GM12878 (cell line): ENCODE results near the gene ENOX1. TPM values are rescaled to one million over a fixed set of nuclear protein-coding genes. Genes with fewer than 3 reads are reported as not detected.

Experiments used
- ATAC-seq: fragments of 200-7000 bp; cut with Tn5 transposase; 3 replicates; pipeline ENCODE4 v1.9.1; 2020; ENCODE audit warnings: mild to moderate bottlenecking, moderate library complexity
- BruUV-seq: library from RNA; stranded (reverse); fragments of 400-500 nt; replicated peaks from 2 replicates; lab custom pipeline; 2021; lab: Mats Ljungman, UMichigan
- CTCF ChIA-PET: fragments of 300-600 bp; sonication (Branson Sonifier 250); formaldehyde crosslinking; extraction: SDS; loops from one replicate; lab custom pipeline; 2021; ENCODE audit warnings: inconsistent platforms; lab: Yijun Ruan, JAX
- POLR2A ChIA-PET: fragments of 350-600 bp; formaldehyde crosslinking; extraction: SDS; loops from one replicate; lab custom pipeline; 2021; ENCODE audit warnings: inconsistent platforms; lab: Charles Lee
- RAD21 ChIA-PET: fragments of 300-600 bp; sonication (Branson Sonifier 250); formaldehyde crosslinking; loops from one replicate; lab custom pipeline; 2023; ENCODE audit warnings: antibody characterized with exemption; ENCODE audit not compliant: unreplicated experiment; lab: Charles Lee
- SMC1A ChIA-PET: fragments of 300-600 bp; sonication (Branson Sonifier 250); formaldehyde crosslinking; loops from one replicate; lab custom pipeline; 2023; ENCODE audit not compliant: unreplicated experiment, uncharacterized antibody; lab: Charles Lee
- DNase-seq: peaks from one replicate; pipeline ENCODE4 v3.0.0-alpha.2; 2011; ENCODE audit warnings: low read depth, low spot score
- FAIRE-seq: peaks from 3 replicates; lab custom pipeline; 2011; peaks lifted over from hg19 to GRCh38; lab: Jason Lieb, UNC
- H2AFZ ChIP-seq: 2 replicates; pipeline ENCODE4 v1.6.0; 2011; ENCODE audit warnings: low read depth, low read length, control low read depth; ENCODE audit not compliant: control insufficient read depth
- H3K27ac ChIP-seq: 2 replicates; pipeline ENCODE4 v1.5.1; 2011; ENCODE audit warnings: control low read depth; ENCODE audit not compliant: control insufficient read depth, insufficient read depth
- H3K27me3 ChIP-seq, 2 experiments: replicated peaks in 1 of 2; 2 replicates each; pipeline versions ENCODE4 v1.6.0 to v1.6.1; 2011; ENCODE audit warnings: low read length in 1 of 2; ENCODE audit not compliant: control insufficient read depth in 2 of 2, insufficient read depth in 2 of 2
- H3K36me3 ChIP-seq, 2 experiments: 2 replicates each; pipeline ENCODE4 v1.5.1; 2011; ENCODE audit warnings: low read length in 1 of 2; ENCODE audit not compliant: control insufficient read depth in 2 of 2, insufficient read depth in 2 of 2
- H3K4me1 ChIP-seq: 2 replicates; pipeline ENCODE4 v1.6.1; 2011; ENCODE audit warnings: mild to moderate bottlenecking, low read length, moderate library complexity, mixed read lengths; ENCODE audit not compliant: control insufficient read depth, insufficient read depth
- H3K4me2 ChIP-seq: 2 replicates; pipeline ENCODE4 v1.6.0; 2011; ENCODE audit warnings: control low read depth; ENCODE audit not compliant: control insufficient read depth, insufficient read depth
- H3K4me3 ChIP-seq: fragments of 200-600 bp; sonication (generic); 2 replicates; pipeline ENCODE4 v1.5.1; 2016
- H3K79me2 ChIP-seq: 2 replicates; pipeline ENCODE4 v1.6.0; 2011; ENCODE audit warnings: low read length; ENCODE audit not compliant: control insufficient read depth, insufficient read depth
- H3K9ac ChIP-seq: 2 replicates; pipeline ENCODE4 v1.8.0; 2011; ENCODE audit warnings: low read length, control low read depth, mixed read lengths; ENCODE audit not compliant: control insufficient read depth, insufficient read depth
- H3K9me3 ChIP-seq: replicated peaks from 3 replicates; pipeline ENCODE4 v1.5.1; 2011; ENCODE audit warnings: mild to moderate bottlenecking, low read length; ENCODE audit not compliant: control insufficient read depth, insufficient read depth
- H4K20me1 ChIP-seq: 2 replicates; pipeline ENCODE4 v1.6.0; 2011; ENCODE audit not compliant: control insufficient read depth, insufficient read depth
- ATF3 ChIP-seq: IDR thresholded peaks from 2 replicates; pipeline ENCODE4 v1.6.1; 2011; ENCODE audit warnings: low read depth, mild to moderate bottlenecking, low read length, moderate library complexity, borderline replicate concordance; ENCODE audit errors: extremely low read depth
- BCL11A ChIP-seq: IDR thresholded peaks from 2 replicates; pipeline ENCODE4 v1.6.1; 2011; ENCODE audit warnings: low read depth, low read length
- BCLAF1 ChIP-seq: fragments of 450-650 bp; IDR thresholded peaks from 2 replicates; pipeline ENCODE4 v1.6.1; 2017; ENCODE audit warnings: antibody characterized with exemption, mild to moderate bottlenecking, moderate library complexity
- MEF2A ChIP-seq: IDR thresholded peaks from 2 replicates; pipeline ENCODE4 v1.6.1; 2011; ENCODE audit warnings: low read depth, mild to moderate bottlenecking, low read length, moderate library complexity; ENCODE audit not compliant: insufficient read depth
- PML ChIP-seq: IDR thresholded peaks from 2 replicates; pipeline ENCODE4 v1.6.1; 2012; ENCODE audit warnings: low read length, inconsistent platforms
- PRDM15 ChIP-seq: fragments of 450-650 bp; formaldehyde crosslinking; IDR thresholded peaks from 2 replicates; pipeline ENCODE4 v1.4.0; 2020; ENCODE audit warnings: mild to moderate bottlenecking, moderate library complexity
- ZBTB40 ChIP-seq: fragments of 450-650 bp; IDR thresholded peaks from 2 replicates; pipeline ENCODE4 v1.6.1; 2016; ENCODE audit warnings: mild to moderate bottlenecking, moderate library complexity, borderline replicate concordance
- ZNF687 ChIP-seq: fragments of 450-650 bp; IDR thresholded peaks from 2 replicates; pipeline ENCODE4 v1.6.1; 2017; ENCODE audit warnings: mild to moderate bottlenecking, moderate library complexity
- WGBS: methylation state at CpG from one replicate; pipeline ENCODE4 v1.1.6; 2016; ENCODE audit warnings: low lambda C conversion rate; ENCODE audit not compliant: insufficient replicate concordance, insufficient coverage; ENCODE audit errors: missing lambda C conversion rate; 5-methylcytosine and 5-hydroxymethylcytosine counted together
- in situ Hi-C: fragments of 300-500 bp; cut with MboI; formaldehyde crosslinking; loops from 9 replicates; pipeline ENCODE4 v1.14.3; 2018; ENCODE audit warnings: mixed read lengths
- intact Hi-C: fragments of 100-400 bp; cut with micrococcal nuclease; formaldehyde crosslinking; loops from one replicate; pipeline ENCODE4 v1.14.2; 2022; ENCODE audit not compliant: unreplicated experiment
- polyA plus RNA-seq, 11 experiments: library from polyadenylated mRNA; depleted of rRNA in 4 of 11; unstranded in 6 of 11; stranded (reverse) in 5 of 11; fragments of >200 nt; fragmentation: Nextera tagmentation in 4 of 11; fragmentation: Illumina TruSeq in 1 of 11; extraction: Ambion mirVana in 4 of 11; extraction: Trizol in 1 of 11; gene quantifications; 1 replicate in 1 of 11; 2 replicates in 10 of 11; pipeline versions ENCODE4 v1.2.1 to v1.2.3, GENCODE V29; 2011 to 2016; ENCODE audit warnings: inconsistent platforms in 2 of 11, missing spikeins in 2 of 11, low read depth in 1 of 11
- total RNA-seq, 4 experiments: library from RNA; depleted of rRNA in 3 of 4; stranded (reverse); fragments of >200 nt in 3 of 4; fragmentation: Illumina TruSeq in 1 of 4; extraction: Trizol in 1 of 4; gene quantifications; 2 replicates each; pipeline versions ENCODE4 v1.2.1 to v1.2.3, GENCODE V29; 2013 to 2021

ENOX1 gene
- total and polyA plus RNA-seq, 10 of the 15 experiments (the other 5 are each of a cell fraction or from before 2014, with no cell fraction given), result 0.11 to 0.26 (median 0.15) TPM

- no peak overlapping the region for H3K4me2 ChIP-seq
- no TSS peak for BruUV-seq
- ATAC-seq, result no peak
- no peak for TF ChIP-seq MEF2A
- TF ChIP-seq BCLAF1, result no peak
- TF ChIP-seq ZBTB40, result no peak
- TF ChIP-seq BCL11A, result no peak
- no peak for TF ChIP-seq ATF3
- TF ChIP-seq ZNF687, result no peak
- no peak for TF ChIP-seq PRDM15 (CRISPR knock-in tag)
- TF ChIP-seq PML, result no peak
Measured at GRCh38 chr13:43782686-43783085, 4.1 kb downstream of the ENOX1 start.

More at GRCh38 chr13:43782686-43783085, 4.1 kb downstream of the ENOX1 start:
- FAIRE-seq (no peak), DNase-seq (no peak)
- Histone ChIP-seq H3K9ac (no peak overlapping the region), H3K9me3 (no peaks in the 10 kb centered on the region), H4K20me1 (no peaks in the 10 kb centered on the region), H3K4me3 (no peak overlapping the region), H2AFZ (no peak overlapping the region), H3K27ac (no peak overlapping the region), H3K79me2 (no peaks in the 10 kb centered on the region), H3K4me1 (no peaks in the 10 kb centered on the region), H3K27me3 (peaks cover 3 to 4% of the 10 kb centered on the region in 2 experiments; a peak in 3 of 4 replicates), H3K36me3 (no peaks in the 10 kb centered on the region)
- intact Hi-C loops, result no loop called here
- 79% methylated on average over 1 of the region's 1 CpG for WGBS
- ChIA-PET SMC1A (no interaction called here), CTCF (no interaction called here), RAD21 (no interaction called here), POLR2A (no interaction called here)
- in situ Hi-C loops, result loop anchor here (25.0 kb wide), 1 partner anchor 1445 kb away; no protein-coding TSS in a partner anchor
